Sigmoid colon (tissue), 7 donors: ENCODE measurements around the gene KIAA1217. TPM values are rescaled to one million over a fixed set of nuclear protein-coding genes. Genes with fewer than 3 reads are reported as not detected.
A peak's percentile ranks its signal among the peaks of the same experiment; 100 is the strongest.

ENCODE experiments used
- DNase-seq: peaks from one replicate; pipeline ENCODE4 v3.0.0-alpha.2; 2019
- H3K27ac ChIP-seq, 4 donors: fragments of 200-600 bp; sonication (generic); one replicate each; pipeline ENCODE4 v1.5.1; 2016 to 2019; ENCODE audit warnings: mild to moderate bottlenecking in 1 of 4
- H3K27me3 ChIP-seq, 3 donors: fragments of 200-600 bp; sonication (generic); one replicate each; pipeline ENCODE4 v1.5.1; 2019; ENCODE audit warnings: mild to moderate bottlenecking in 1 of 3
- H3K36me3 ChIP-seq, 4 donors: fragments of 200-600 bp; sonication (generic); one replicate each; pipeline ENCODE4 v1.5.1; 2016 to 2019
- H3K4me1 ChIP-seq, 4 donors: fragments of 200-600 bp; sonication (generic); one replicate each; pipeline ENCODE4 v1.5.1; 2017 to 2019
- H3K4me3 ChIP-seq, 4 donors: fragments of 200-600 bp; sonication (generic); one replicate each; pipeline ENCODE4 v1.5.1; 2017 to 2019; ENCODE audit warnings: mild to moderate bottlenecking in 2 of 4, moderate library complexity in 1 of 4
- H3K9me3 ChIP-seq, 4 donors: fragments of 200-600 bp in 3 of 4; sonication (generic) in 3 of 4; one replicate each; pipeline versions ENCODE4 v1.5.1 to v1.6.1; 2013 to 2019
- CTCF ChIP-seq, 4 experiments: fragments of 450-650 bp in 3 of 4; fragments of 200-600 bp in 1 of 4; IDR thresholded peaks; one replicate each; pipeline ENCODE4 v1.5.1; 2016 to 2019; ENCODE audit warnings: antibody characterized with exemption in 4 of 4, mild to moderate bottlenecking in 3 of 4, moderate library complexity in 2 of 4
- EP300 ChIP-seq, 4 donors: sonication (generic); formaldehyde crosslinking; IDR thresholded peaks; one replicate each; pipeline ENCODE4 v1.6.1; 2017; ENCODE audit warnings: antibody characterized with exemption in 4 of 4
- POLR2A ChIP-seq, 2 donors: fragments of 450-650 bp; IDR thresholded peaks; one replicate each; pipeline ENCODE4 v1.6.1; 2016; ENCODE audit warnings: antibody characterized with exemption in 2 of 2, mild to moderate bottlenecking in 2 of 2, moderate library complexity in 2 of 2
- POLR2AphosphoS5 ChIP-seq, 4 donors: sonication (generic); formaldehyde crosslinking; IDR thresholded peaks; one replicate each; pipeline ENCODE4 v1.6.1; 2017; ENCODE audit warnings: antibody characterized with exemption in 4 of 4
- WGBS, 2 donors: extraction: QIAGEN DNeasy Blood & Tissue Kit; methylation state at CpG; one replicate each; pipeline ENCODE4 v1.1.7; 2013; 5-methylcytosine and 5-hydroxymethylcytosine counted together
- intact Hi-C: fragments of 100-400 bp; cut with DNase I; formaldehyde crosslinking; loops from one replicate; pipeline ENCODE4 v1.15.1; 2023
- polyA plus RNA-seq, 3 donors: library from polyadenylated mRNA; stranded (reverse); fragments of 200-250 nt; gene quantifications; one replicate each; pipeline ENCODE4 v1.2.3, GENCODE V29; 2013
- total RNA-seq, 4 donors: library from RNA; depleted of rRNA; stranded (reverse); fragments of >200 nt; gene quantifications; one replicate each; pipeline ENCODE4 v1.1.0, GENCODE V29; 2016
- donor health status: healthy with polysubstance abuse.
- donor health status: Bipolar disorder and iron deficiency.
- donor health status: healthy.

Gene KIAA1217
- total and polyA plus RNA-seq, 7 donors, result 7.6 to 31.9 (median 15.0) TPM

DNA sequence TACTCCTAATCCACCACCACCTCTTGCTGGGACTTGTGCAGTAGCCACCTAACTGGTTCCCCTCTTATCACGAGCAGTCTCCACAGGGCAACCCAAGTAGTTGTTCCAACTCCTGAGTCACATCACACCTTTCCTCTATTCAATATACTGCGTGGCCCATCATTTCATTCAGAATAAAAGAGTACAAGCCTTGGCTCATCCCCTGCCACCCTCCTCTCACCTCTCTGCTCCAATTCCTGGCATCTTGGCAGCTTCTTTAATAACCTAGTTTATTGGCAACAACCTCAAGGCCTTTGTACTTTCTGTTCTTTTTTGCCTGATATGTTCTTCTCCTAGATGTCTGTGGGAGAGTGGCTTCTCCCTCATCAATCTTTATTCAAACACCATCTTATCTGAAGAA is 199.4 kb downstream of the KIAA1217 start:
- H3K36me3 ChIP-seq, result no peaks in the 10 kb centered on the region
- no peak overlapping the region for H3K27ac ChIP-seq
- no peaks in the 10 kb centered on the region for H3K9me3 ChIP-seq
- no peaks in the 10 kb centered on the region for H3K4me1 ChIP-seq
- H3K27me3 ChIP-seq, result no peaks in the 10 kb centered on the region
- intact Hi-C loops, result no loop called here
- WGBS, 2 donors, result 91 to 95% methylated on average over 2 of the region's 2 CpGs
- DNase-seq, result no peak
- TF ChIP-seq POLR2A (IDR thresholded peaks at IDR 0.05) (no peak), CTCF (IDR thresholded peaks at IDR 0.05) (no peak), EP300 (IDR thresholded peaks at IDR 0.05) (no peak), POLR2AphosphoS5 (IDR thresholded peaks at IDR 0.05) (no peak)
- no peak overlapping the region for H3K4me3 ChIP-seq

DNA sequence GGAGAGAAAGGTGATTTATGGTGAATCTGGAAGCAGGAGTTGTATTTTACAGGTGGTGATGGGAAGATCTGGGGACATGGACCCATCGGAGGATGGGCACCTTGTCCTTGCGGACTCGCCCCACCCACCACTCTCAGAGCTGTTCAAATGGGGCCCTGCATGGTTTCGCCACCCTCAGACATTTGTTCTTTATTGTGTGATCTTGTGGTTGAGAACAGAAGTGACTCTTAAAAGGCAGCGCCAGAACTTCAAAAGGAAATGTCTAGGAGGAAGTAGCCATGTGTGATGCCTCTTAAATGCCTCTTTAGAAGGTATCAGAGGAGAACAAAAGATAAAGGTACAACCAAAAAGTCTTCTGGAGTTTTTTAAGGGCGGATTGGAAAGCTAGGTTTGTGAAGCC is 205.7 kb downstream of the KIAA1217 start:
- no peak overlapping the region for H3K27ac ChIP-seq
- H3K4me3 ChIP-seq, result no peak overlapping the region
- WGBS, 2 donors, result 70 to 88% methylated on average over 6 of the region's 6 CpGs
- TF ChIP-seq POLR2A (IDR thresholded peaks at IDR 0.05) (no peak), POLR2AphosphoS5 (IDR thresholded peaks at IDR 0.05) (no peak), EP300 (IDR thresholded peaks at IDR 0.05) (no peak), CTCF (IDR thresholded peaks at IDR 0.05) (no peak)
- no peaks in the 10 kb centered on the region for H3K36me3 ChIP-seq
- no peaks in the 10 kb centered on the region for H3K27me3 ChIP-seq
- peaks cover 0 to 17% (median 14%) of the 10 kb centered on the region in 4 donors for H3K4me1 ChIP-seq
- no peak for DNase-seq
- intact Hi-C loops, result no loop called here
- H3K9me3 ChIP-seq, result no peaks in the 10 kb centered on the region

DNA sequence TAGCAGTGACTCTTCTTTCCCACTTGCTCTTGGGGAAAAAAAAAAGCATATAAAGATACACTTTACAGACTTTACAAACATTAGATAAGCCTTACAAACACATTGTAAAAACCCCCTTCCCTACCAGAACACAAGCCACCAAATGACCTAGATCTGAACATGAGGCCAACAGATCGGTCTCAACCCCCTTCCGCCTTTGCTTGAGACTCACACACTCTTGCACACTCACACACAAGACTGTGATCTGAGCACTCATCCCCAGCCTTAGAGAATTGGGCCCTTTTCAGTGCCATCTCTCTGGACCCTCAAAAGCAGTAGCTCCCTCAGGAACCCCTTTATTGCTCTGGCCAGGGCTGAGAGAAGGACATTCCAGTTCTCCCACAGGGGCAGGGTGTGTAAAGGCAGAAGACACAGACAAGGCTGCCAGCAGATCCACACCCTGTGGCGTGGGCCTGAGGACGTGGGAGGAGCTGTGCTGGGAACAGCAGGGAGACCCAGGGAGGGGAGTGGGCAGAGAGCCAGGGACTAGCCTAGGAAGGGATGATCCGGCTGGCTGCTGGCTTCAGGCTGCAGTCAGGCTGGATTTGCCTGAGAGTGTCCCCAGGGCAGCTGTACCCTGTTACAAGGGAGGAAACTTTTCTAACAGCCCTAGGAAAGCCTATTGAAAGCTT is 206.7 kb downstream of the KIAA1217 start:
- H3K27ac ChIP-seq, result peak overlapping the region; percentile 45 to 64 (median 58)
- intact Hi-C loops, result no loop called here
- DNase-seq, result peak; percentile 92

DNA sequence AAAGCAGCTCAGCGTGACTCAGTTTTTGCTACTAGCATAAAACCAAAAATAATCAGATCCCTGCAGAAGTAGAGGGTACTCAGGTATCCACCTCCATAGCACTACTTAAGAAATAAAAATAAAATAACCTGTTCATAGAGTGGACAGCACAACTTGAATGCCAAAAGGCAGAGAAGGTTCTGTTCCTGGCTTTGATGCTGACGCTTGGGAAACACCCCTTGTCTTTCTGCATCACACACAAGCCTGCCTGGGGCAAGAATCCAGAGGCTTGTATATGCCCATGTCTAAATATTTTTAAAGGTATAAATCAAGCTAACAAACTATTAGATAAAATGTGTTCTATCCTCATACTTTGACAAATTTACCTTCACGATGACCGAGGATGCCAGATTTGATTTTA is 207.3 kb downstream of the KIAA1217 start:
- Histone ChIP-seq H3K4me3 (no peak overlapping the region), H3K27ac (peak overlapping the region; percentile 45 to 64 (median 58)), H3K27me3 (no peaks in the 10 kb centered on the region), H3K9me3 (no peaks in the 10 kb centered on the region), H3K4me1 (peaks cover 0 to 17% (median 14%) of the 10 kb centered on the region in 4 donors), H3K36me3 (no peaks in the 10 kb centered on the region)
- intact Hi-C loops, result no loop called here
- no peak for TF ChIP-seq POLR2A (IDR thresholded peaks at IDR 0.05)
- peak in 1 of 4 donors; percentile 37 for TF ChIP-seq POLR2AphosphoS5 (IDR thresholded peaks at IDR 0.05)
- no peak for TF ChIP-seq EP300 (IDR thresholded peaks at IDR 0.05)
- no peak for TF ChIP-seq CTCF (IDR thresholded peaks at IDR 0.05)
- peak; percentile 75 for DNase-seq
- 53 to 73% methylated on average over 4 of the region's 4 CpGs for WGBS, 2 donors

More for the DNA sequence above, 206.7 kb downstream of the KIAA1217 start:
- no peaks in the 10 kb centered on the region for H3K36me3 ChIP-seq
- no peaks in the 10 kb centered on the region for H3K27me3 ChIP-seq
- H3K4me3 ChIP-seq, result no peak overlapping the region
- H3K4me1 ChIP-seq, result peaks cover 0 to 17% (median 14%) of the 10 kb centered on the region in 4 donors
- no peaks in the 10 kb centered on the region for H3K9me3 ChIP-seq
- peak in 1 of 2 donors; percentile 28 for TF ChIP-seq POLR2A (IDR thresholded peaks at IDR 0.05)
- TF ChIP-seq CTCF (IDR thresholded peaks at IDR 0.05), result no peak
- TF ChIP-seq EP300 (IDR thresholded peaks at IDR 0.05), result no peak
- TF ChIP-seq POLR2AphosphoS5 (IDR thresholded peaks at IDR 0.05), result peak in 2 of 4 donors; percentile 12 to 36
- 13 to 53% methylated on average over 5 of the region's 5 CpGs for WGBS, 2 donors
